IMR-90 (cell line): Measurements from ENCODE around the gene DCAF15. TPM values are rescaled to one million over a fixed set of nuclear protein-coding genes. Genes with fewer than 3 reads are reported as not detected.

Experiments used
- ATAC-seq: fragments of 200-7000 bp; cut with Tn5 transposase; 2 replicates; pipeline ENCODE4 v1.9.1; 2020; ENCODE audit warnings: low read depth, mild to moderate bottlenecking, moderate library complexity
- BruUV-seq: library from RNA; stranded (reverse); fragments of 400-500 nt; replicated peaks from 2 replicates; lab custom pipeline; 2021; lab: Mats Ljungman, UMichigan
- CTCF ChIA-PET: fragments of 300-600 bp; formaldehyde crosslinking; extraction: SDS; loops from one replicate; lab custom pipeline; 2021; ENCODE audit warnings: antibody characterized with exemption; lab: Yijun Ruan, JAX
- POLR2A ChIA-PET: fragments of 300-600 bp; sonication (Branson Sonifier 250); formaldehyde crosslinking; loops from one replicate; lab custom pipeline; 2022; ENCODE audit warnings: antibody characterized with exemption; ENCODE audit not compliant: unreplicated experiment; lab: Charles Lee
- DNase-seq: peaks from one replicate; pipeline ENCODE4 v3.0.0; 2013
- H2AFZ ChIP-seq: replicated peaks from 2 replicates; pipeline ENCODE3; 2013; ENCODE audit warnings: low read length, mild to moderate bottlenecking; ENCODE audit not compliant: poor library complexity
- H2AK5ac ChIP-seq: 2 replicates; pipeline ENCODE4 v1.6.1; 2013; ENCODE audit warnings: low read depth, low read length, inconsistent platforms
- H2AK9ac ChIP-seq: replicated peaks from 2 replicates; pipeline ENCODE3; 2013; ENCODE audit warnings: mild to moderate bottlenecking, low read depth, low read length, moderate library complexity; ENCODE audit not compliant: poor library complexity
- H2BK120ac ChIP-seq: 2 replicates; pipeline ENCODE4 v1.6.1; 2013; ENCODE audit warnings: low read depth, low read length, inconsistent platforms
- H2BK15ac ChIP-seq: 3 replicates; pipeline ENCODE4 v1.6.1; 2013; ENCODE audit warnings: low read depth, low read length, inconsistent platforms
- H2BK20ac ChIP-seq: 2 replicates; pipeline ENCODE4 v1.6.1; 2013; ENCODE audit warnings: low read depth, mild to moderate bottlenecking, inconsistent platforms, low read length, moderate library complexity
- H2BK5ac ChIP-seq: 2 replicates; pipeline ENCODE4 v1.6.1; 2013; ENCODE audit warnings: mild to moderate bottlenecking, low read depth, low read length, inconsistent platforms; ENCODE audit not compliant: poor library complexity, severe bottlenecking
- H3K14ac ChIP-seq: replicated peaks from 2 replicates; pipeline ENCODE4 v1.6.1; 2013; ENCODE audit warnings: low read depth, low read length, inconsistent platforms
- H3K18ac ChIP-seq: 2 replicates; pipeline ENCODE4 v1.6.1; 2013; ENCODE audit warnings: low read depth, low read length, control low read depth
- H3K23ac ChIP-seq: 2 replicates; pipeline ENCODE4 v1.6.1; 2013; ENCODE audit warnings: low read depth, low read length, inconsistent platforms
- H3K27ac ChIP-seq: 2 replicates; pipeline ENCODE4 v1.5.1; 2013; ENCODE audit warnings: mild to moderate bottlenecking, control low read depth, low read length; ENCODE audit not compliant: insufficient read depth
- H3K27me3 ChIP-seq: 2 replicates; pipeline ENCODE4 v1.6.1; 2013; ENCODE audit warnings: low read length; ENCODE audit not compliant: control insufficient read depth, insufficient read depth
- H3K36me3 ChIP-seq: 2 replicates; pipeline ENCODE4 v1.6.1; 2013; ENCODE audit warnings: low read length, mixed read lengths; ENCODE audit not compliant: control insufficient read depth, insufficient read depth
- H3K4ac ChIP-seq: 2 replicates; pipeline ENCODE4 v1.6.1; 2013; ENCODE audit warnings: low read depth, low read length, inconsistent platforms
- H3K4me1 ChIP-seq: 2 replicates; pipeline ENCODE4 v1.6.1; 2013; ENCODE audit warnings: low read length, mixed read lengths; ENCODE audit not compliant: control insufficient read depth, insufficient read depth
- H3K4me2 ChIP-seq: 2 replicates; pipeline ENCODE4 v1.6.1; 2013; ENCODE audit warnings: low read depth, mild to moderate bottlenecking, control low read depth, low read length, moderate library complexity
- H3K4me3 ChIP-seq: 2 replicates; pipeline ENCODE4 v1.5.1; 2013; ENCODE audit warnings: low read depth, mild to moderate bottlenecking, control low read depth, low read length, moderate library complexity; ENCODE audit not compliant: insufficient read depth
- H3K56ac ChIP-seq: 2 replicates; pipeline ENCODE4 v1.6.1; 2013; ENCODE audit warnings: low read length, inconsistent platforms; ENCODE audit not compliant: insufficient read depth; ENCODE audit errors: extremely low read depth
- H3K79me1 ChIP-seq, 2 experiments: 2 replicates each; pipeline ENCODE4 v1.6.1; 2013; ENCODE audit warnings: low read length in 2 of 2, inconsistent platforms in 1 of 2, low read depth in 1 of 2
- H3K9ac ChIP-seq: 2 replicates; pipeline ENCODE4 v1.6.1; 2013; ENCODE audit warnings: low read depth, low read length, control low read depth
- H3K9me1 ChIP-seq: 2 replicates; pipeline ENCODE4 v1.6.1; 2013; ENCODE audit warnings: low read length, inconsistent platforms; ENCODE audit not compliant: insufficient read depth
- H3K9me3 ChIP-seq: 2 replicates; pipeline ENCODE4 v1.6.1; 2013; ENCODE audit warnings: low read length; ENCODE audit not compliant: control insufficient read depth, insufficient read depth
- H4K20me1 ChIP-seq: 2 replicates; pipeline ENCODE4 v1.6.1; 2013; ENCODE audit warnings: low read length, inconsistent platforms; ENCODE audit not compliant: insufficient read depth
- H4K5ac ChIP-seq: 2 replicates; pipeline ENCODE4 v1.6.1; 2013; ENCODE audit warnings: mild to moderate bottlenecking, low read depth, low read length, control low read depth
- H4K8ac ChIP-seq, 2 experiments: 2 replicates each; pipeline ENCODE4 v1.6.1; 2013; ENCODE audit warnings: low read depth in 2 of 2, low read length in 2 of 2, control low read depth in 1 of 2, inconsistent platforms in 1 of 2
- H4K91ac ChIP-seq: 2 replicates; pipeline ENCODE4 v1.6.1; 2013; ENCODE audit warnings: low read depth, low read length, inconsistent platforms; ENCODE audit not compliant: insufficient read depth
- BHLHE40 ChIP-seq: fragments of 150-350 bp; IDR thresholded peaks from 2 replicates; pipeline ENCODE4 v1.6.1; 2016; ENCODE audit warnings: mild to moderate bottlenecking, low read depth, low read length
- FOS ChIP-seq: fragments of 150-350 bp; IDR thresholded peaks from 2 replicates; pipeline ENCODE4 v1.6.1; 2016; ENCODE audit warnings: low read depth, low read length
- MAFK ChIP-seq: IDR thresholded peaks from 2 replicates; pipeline ENCODE4 v1.6.1; 2012; ENCODE audit warnings: low read depth, low read length, improper control_type of control experiment
- MAZ ChIP-seq: IDR thresholded peaks from 2 replicates; pipeline ENCODE4 v1.6.1; 2012; ENCODE audit warnings: low read depth, mild to moderate bottlenecking, low read length, improper control_type of control experiment, moderate library complexity, borderline replicate concordance
- MXI1 ChIP-seq: IDR thresholded peaks from 2 replicates; pipeline ENCODE4 v1.6.1; 2012; ENCODE audit warnings: low read depth, mild to moderate bottlenecking, low read length, moderate library complexity, borderline replicate concordance
- NFE2L2 ChIP-seq: fragments of 150-350 bp; IDR thresholded peaks from 2 replicates; pipeline ENCODE4 v1.6.1; 2016; ENCODE audit warnings: low read depth, mild to moderate bottlenecking, low read length
- POLR2A ChIP-seq: IDR thresholded peaks from 2 replicates; pipeline ENCODE4 v1.6.1; 2012; ENCODE audit warnings: mild to moderate bottlenecking, low read depth, low read length
- RAD21 ChIP-seq: IDR thresholded peaks from 2 replicates; pipeline ENCODE4 v1.6.1; 2012; ENCODE audit warnings: low read length, improper control_type of control experiment
- RFX5 ChIP-seq: IDR thresholded peaks from 2 replicates; pipeline ENCODE4 v1.8.0; 2012; ENCODE audit warnings: low read depth, mild to moderate bottlenecking, low read length, moderate library complexity
- SMC3 ChIP-seq: fragments of 150-350 bp; IDR thresholded peaks from 2 replicates; pipeline ENCODE4 v1.6.1; 2016; ENCODE audit warnings: low read depth, mild to moderate bottlenecking, antibody characterized with exemption, low read length, moderate library complexity
- WGBS, 2 experiments: methylation state at CpG; one replicate each; pipeline versions ENCODE4 v1.1.5 to v1.1.7; 2013; ENCODE audit warnings: missing lambda C conversion rate in 2 of 2; ENCODE audit not compliant: insufficient read length in 1 of 2; ENCODE audit errors: extremely low coverage in 2 of 2; 5-methylcytosine and 5-hydroxymethylcytosine counted together
- dilution Hi-C: fragments of 300-500 bp; cut with HindIII; formaldehyde crosslinking; loops from one replicate; pipeline ENCODE4 v1.14.3; 2018; ENCODE audit warnings: low sequenced_read_pairs; ENCODE audit not compliant: unreplicated experiment
- in situ Hi-C: fragments of 300-500 bp; cut with MboI; formaldehyde crosslinking; loops from 3 replicates; pipeline ENCODE4 v1.14.3; 2019; ENCODE audit warnings: low sequenced_read_pairs, inconsistent platforms, mixed read lengths
- intact Hi-C: fragments of 100-400 bp; cut with micrococcal nuclease; formaldehyde crosslinking; loops from 2 replicates; pipeline ENCODE4 v1.10.0; 2022
- polyA plus RNA-seq, 3 experiments: library from polyadenylated mRNA; depleted of rRNA; stranded (reverse); fragments of >200 nt; gene quantifications; 2 replicates each; pipeline ENCODE4 v1.2.3, GENCODE V29; 2012; ENCODE audit warnings: low replicate concordance in 1 of 3
- total RNA-seq: library from RNA; depleted of rRNA; stranded (reverse); fragments of >200 nt; gene quantifications from 2 replicates; pipeline ENCODE4 v1.2.3, GENCODE V29; 2012
- TF ChIP-seq, protein P1 (sequence below): conservative IDR thresholded peaks from 2 replicates; pipeline ENCODE4 v1.5.1; 2012; ENCODE audit warnings: mild to moderate bottlenecking, low read depth, low read length, improper control_type of control experiment
- TF ChIP-seq, protein P2 (sequence below): fragments of 150-350 bp; IDR thresholded peaks from 2 replicates; pipeline ENCODE4 v1.6.1; 2016; ENCODE audit warnings: low read depth, mild to moderate bottlenecking, low read length, moderate library complexity, borderline replicate concordance

DCAF15 gene
- total and polyA plus RNA-seq, 2 of the 4 experiments (the other 2 are of a cell fraction): 6.8 to 31.0 TPM

DNA sequence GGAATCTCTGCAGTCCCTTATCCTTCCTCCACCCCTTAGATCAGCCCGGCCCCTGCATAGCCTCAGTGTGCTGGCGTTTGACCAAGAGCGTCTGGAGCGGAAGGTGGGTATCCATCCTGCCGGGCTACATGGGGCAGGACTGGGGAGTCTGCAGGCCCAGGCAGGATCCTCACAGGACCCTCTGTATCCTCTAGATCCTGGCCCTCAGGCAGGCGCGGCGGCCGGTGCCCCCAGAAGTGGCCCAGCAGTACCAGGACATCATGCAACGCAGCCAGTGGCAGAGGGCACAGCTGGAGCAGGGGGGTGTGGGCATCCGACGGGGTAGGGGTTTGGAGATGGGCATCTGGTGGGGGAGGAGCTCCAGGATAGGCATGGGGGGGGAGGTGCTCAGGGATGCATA is 23.0 kb upstream of the DCAF15 start:
- ATAC-seq (no peak; the same call in 1 of the 2 replicates), DNase-seq (no peak)
- 85% methylated on average over 7 of the region's 12 CpGs; no CpG with 5 or more reads in 1 of the 2 experiments for WGBS, 2 experiments

More for the DNA sequence above, 23.0 kb upstream of the DCAF15 start:
- Histone ChIP-seq H3K27ac (no peak overlapping the region), H3K4me1 (no peaks in the 10 kb centered on the region), H3K56ac (no peak overlapping the region), H2AFZ (no peak overlapping the region), H3K9ac (no peak overlapping the region), H3K14ac (no peak overlapping the region), H3K9me3 (no peaks in the 10 kb centered on the region), H2AK9ac (no peak overlapping the region), H2AK5ac (no peak overlapping the region), H3K79me1 (no peaks in the 10 kb centered on the region), H2BK5ac (no peak overlapping the region), H3K27me3 (no peaks in the 10 kb centered on the region), H3K23ac (no peak overlapping the region), H3K9me1 (no peaks in the 10 kb centered on the region), H3K4me3 (no peak overlapping the region), H2BK15ac (no peak overlapping the region), H3K18ac (no peak overlapping the region), H2BK20ac (no peak overlapping the region), H4K91ac (no peak overlapping the region), H3K4ac (no peak overlapping the region), H2BK120ac (no peak overlapping the region), H4K20me1 (no peaks in the 10 kb centered on the region), H4K8ac (no peak overlapping the region), H3K4me2 (no peak overlapping the region), H4K5ac (no peak overlapping the region), H3K36me3 (peaks cover 42% of the 10 kb centered on the region)
- intact Hi-C loops: no loop called here
- dilution Hi-C loops: no loop called here
- CTCF ChIA-PET: no interaction called here
- no TSS peak for BruUV-seq
- POLR2A ChIA-PET: no interaction called here
- TF ChIP-seq, protein P1, sequence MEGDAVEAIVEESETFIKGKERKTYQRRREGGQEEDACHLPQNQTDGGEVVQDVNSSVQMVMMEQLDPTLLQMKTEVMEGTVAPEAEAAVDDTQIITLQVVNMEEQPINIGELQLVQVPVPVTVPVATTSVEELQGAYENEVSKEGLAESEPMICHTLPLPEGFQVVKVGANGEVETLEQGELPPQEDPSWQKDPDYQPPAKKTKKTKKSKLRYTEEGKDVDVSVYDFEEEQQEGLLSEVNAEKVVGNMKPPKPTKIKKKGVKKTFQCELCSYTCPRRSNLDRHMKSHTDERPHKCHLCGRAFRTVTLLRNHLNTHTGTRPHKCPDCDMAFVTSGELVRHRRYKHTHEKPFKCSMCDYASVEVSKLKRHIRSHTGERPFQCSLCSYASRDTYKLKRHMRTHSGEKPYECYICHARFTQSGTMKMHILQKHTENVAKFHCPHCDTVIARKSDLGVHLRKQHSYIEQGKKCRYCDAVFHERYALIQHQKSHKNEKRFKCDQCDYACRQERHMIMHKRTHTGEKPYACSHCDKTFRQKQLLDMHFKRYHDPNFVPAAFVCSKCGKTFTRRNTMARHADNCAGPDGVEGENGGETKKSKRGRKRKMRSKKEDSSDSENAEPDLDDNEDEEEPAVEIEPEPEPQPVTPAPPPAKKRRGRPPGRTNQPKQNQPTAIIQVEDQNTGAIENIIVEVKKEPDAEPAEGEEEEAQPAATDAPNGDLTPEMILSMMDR: no peak
- TF ChIP-seq MAZ (no peak), POLR2A (no peak), RAD21 (no peak), MXI1 (no peak), BHLHE40 (no peak), FOS (no peak), NFE2L2 (no peak), MAFK (no peak), RFX5 (no peak), SMC3 (no peak)
- TF ChIP-seq, protein P2, sequence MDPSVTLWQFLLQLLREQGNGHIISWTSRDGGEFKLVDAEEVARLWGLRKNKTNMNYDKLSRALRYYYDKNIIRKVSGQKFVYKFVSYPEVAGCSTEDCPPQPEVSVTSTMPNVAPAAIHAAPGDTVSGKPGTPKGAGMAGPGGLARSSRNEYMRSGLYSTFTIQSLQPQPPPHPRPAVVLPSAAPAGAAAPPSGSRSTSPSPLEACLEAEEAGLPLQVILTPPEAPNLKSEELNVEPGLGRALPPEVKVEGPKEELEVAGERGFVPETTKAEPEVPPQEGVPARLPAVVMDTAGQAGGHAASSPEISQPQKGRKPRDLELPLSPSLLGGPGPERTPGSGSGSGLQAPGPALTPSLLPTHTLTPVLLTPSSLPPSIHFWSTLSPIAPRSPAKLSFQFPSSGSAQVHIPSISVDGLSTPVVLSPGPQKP: no peak
- in situ Hi-C loops: no loop called here
